Measurements from ENCODE around the gene NUDT9.

- TF ChIP-seq CTCF (IDR thresholded peaks at IDR 0.05; ENCODE audit: insufficient read depth, low read depth, low read length): no peak
- TF ChIP-seq EZH2 (IDR thresholded peaks at IDR 0.05; ENCODE audit: insufficient read depth, low read length): no peak
Observed at GRCh38 chr4:87399954-87400353, 22.4 kb upstream of the NUDT9 start.

Measured in astrocyte (in vitro differentiated cells and primary cell).